ENCODE measurements around the gene UGCG. TPM values are rescaled to one million over a fixed set of nuclear protein-coding genes. Genes with fewer than 3 reads are reported as not detected.

The UGCG gene
- total and polyA plus RNA-seq, 8 donors, result 13.7 to 182 (median 19.7) TPM

GRCh38 chr9:111961009-111961408 lies 64.4 kb downstream of the UGCG start:
- H3K27ac ChIP-seq, result peak overlapping the region in 3 of 5 donors; percentile 47 to 73 (median 70)
- H3K4me1 ChIP-seq, result peaks cover 13 to 58% (median 23%) of the 10 kb centered on the region in 4 donors
- DNase-seq, result no peak
- H3K4me3 ChIP-seq, result no peak overlapping the region
- no peaks in the 10 kb centered on the region for H3K9me3 ChIP-seq
- no peaks in the 10 kb centered on the region for H3K36me3 ChIP-seq
- WGBS, 5 donors, result 14 to 50% (median 30%) methylated on average over 2 of the region's 2 CpGs
- TF ChIP-seq POLR2AphosphoS5 (IDR thresholded peaks at IDR 0.05) (no peak), EP300 (IDR thresholded peaks at IDR 0.05) (no peak), POLR2A (IDR thresholded peaks at IDR 0.05) (no peak)
- no peaks in the 10 kb centered on the region for H3K27me3 ChIP-seq
- intact Hi-C loops (cut with DNase I; ENCODE audit: low total_unique reads), result no loop called here

GRCh38 chr9:111961575-111961974 lies 65.0 kb downstream of the UGCG start:
- DNase-seq, result peak; percentile 48 to 68
- no peaks in the 10 kb centered on the region for H3K9me3 ChIP-seq
- intact Hi-C loops (cut with DNase I; ENCODE audit: low total_unique reads), result no loop called here
- peaks cover 13 to 53% (median 23%) of the 10 kb centered on the region in 4 donors for H3K4me1 ChIP-seq
- H3K36me3 ChIP-seq, result no peaks in the 10 kb centered on the region
- H3K27me3 ChIP-seq, result no peaks in the 10 kb centered on the region
- TF ChIP-seq POLR2AphosphoS5 (IDR thresholded peaks at IDR 0.05), result no peak
- no peak for TF ChIP-seq POLR2A (IDR thresholded peaks at IDR 0.05)
- no peak for TF ChIP-seq CTCF (IDR thresholded peaks at IDR 0.05)
- TF ChIP-seq EP300 (IDR thresholded peaks at IDR 0.05), result no peak
- peak overlapping the region in 2 of 5 donors; percentile 70 to 73 for H3K27ac ChIP-seq
- WGBS, 5 donors, result 25 to 47% (median 45%) methylated on average over 5 of the region's 5 CpGs
- H3K4me3 ChIP-seq, result no peak overlapping the region

GRCh38 chr9:111962021-111962420 lies 65.4 kb downstream of the UGCG start:
- WGBS, 5 donors, result 76 to 97% (median 92%) methylated on average over 6 of the region's 6 CpGs
- TF ChIP-seq EP300 (IDR thresholded peaks at IDR 0.05) (no peak), CTCF (IDR thresholded peaks at IDR 0.05) (no peak), POLR2A (IDR thresholded peaks at IDR 0.05) (no peak), POLR2AphosphoS5 (IDR thresholded peaks at IDR 0.05) (no peak)
- Histone ChIP-seq H3K27ac (peak overlapping the region in 2 of 5 donors; percentile 70 to 73), H3K36me3 (no peaks in the 10 kb centered on the region), H3K4me3 (no peak overlapping the region), H3K9me3 (no peaks in the 10 kb centered on the region), H3K4me1 (peaks cover 13 to 51% (median 23%) of the 10 kb centered on the region in 4 donors), H3K27me3 (no peaks in the 10 kb centered on the region)
- DNase-seq, result no peak
- intact Hi-C loops (cut with DNase I; ENCODE audit: low total_unique reads), result no loop called here

- no peak overlapping the region for H3K27ac ChIP-seq
- TF ChIP-seq EP300 (IDR thresholded peaks at IDR 0.05) (no peak), POLR2AphosphoS5 (IDR thresholded peaks at IDR 0.05) (no peak), POLR2A (IDR thresholded peaks at IDR 0.05) (no peak), CTCF (IDR thresholded peaks at IDR 0.05) (no peak)
- no peaks in the 10 kb centered on the region for H3K9me3 ChIP-seq
- intact Hi-C loops (cut with DNase I; ENCODE audit: low total_unique reads), result no loop called here
- H3K27me3 ChIP-seq, result no peaks in the 10 kb centered on the region
- no peak for DNase-seq
- peaks cover 9 to 35% (median 17%) of the 10 kb centered on the region in 4 donors for H3K4me1 ChIP-seq
- WGBS, 5 donors, result 70 to 100% (median 95%) methylated on average over 2 of the region's 2 CpGs
- no peak overlapping the region for H3K4me3 ChIP-seq
- H3K36me3 ChIP-seq, result no peaks in the 10 kb centered on the region
Observed at GRCh38 chr9:111963995-111964394, 67.4 kb downstream of the UGCG start.

GRCh38 chr9:111965566-111966019 lies 69.0 kb downstream of the UGCG start:
- Histone ChIP-seq H3K27me3 (no peaks in the 10 kb centered on the region), H3K27ac (peak overlapping the region; percentile 32 to 75 (median 58)), H3K36me3 (no peaks in the 10 kb centered on the region), H3K4me3 (no peak overlapping the region), H3K4me1 (peaks cover 5 to 27% (median 16%) of the 10 kb centered on the region in 4 donors), H3K9me3 (no peaks in the 10 kb centered on the region)
- WGBS, 5 donors, result 46 to 69% (median 53%) methylated on average over 5 of the region's 5 CpGs
- peak in 1 of 2 donors; percentile 76 for DNase-seq
- TF ChIP-seq EP300 (IDR thresholded peaks at IDR 0.05) (no peak), POLR2AphosphoS5 (IDR thresholded peaks at IDR 0.05) (peak in 1 of 3 donors; percentile 82)
- intact Hi-C loops (cut with DNase I; ENCODE audit: low total_unique reads), result no loop called here
